Activated CD8-positive, alpha-beta memory T cell treated with anti-CD3 and anti-CD28 coated beads, Interleukin-2, amount 50 U/mL, for 1 hour (primary cell): ENCODE data around the gene RAD23A.

Experiments used
- DNase-seq: peaks from one replicate; pipeline ENCODE4 v3.0.0-alpha.2; 2020; ENCODE audit errors: extremely low read depth

Gene RAD23A

GRCh38 chr19:12984683-12985048 is 39.0 kb downstream of the RAD23A start:
- no peak for DNase-seq

- DNase-seq: no peak
Observed at GRCh38 chr19:12985049-12985776, 39.6 kb downstream of the RAD23A start.

- no peak for DNase-seq
Observed at GRCh38 chr19:12986726-12987125, 41.1 kb downstream of the RAD23A start.

GRCh38 chr19:12987190-12987589 is 41.5 kb downstream of the RAD23A start:
- no peak for DNase-seq

- no peak for DNase-seq
Observed at GRCh38 chr19:12987781-12988180, 42.1 kb downstream of the RAD23A start.

GRCh38 chr19:12990431-12990830 is 44.8 kb downstream of the RAD23A start:
- no peak for DNase-seq

GRCh38 chr19:12990853-12991252 is 45.2 kb downstream of the RAD23A start:
- no peak for DNase-seq

- no peak for DNase-seq
Observed at GRCh38 chr19:12991296-12991695, 45.6 kb downstream of the RAD23A start.

GRCh38 chr19:12992729-12993128 is 47.1 kb downstream of the RAD23A start:
- DNase-seq: no peak

- DNase-seq: no peak
Observed at GRCh38 chr19:12993562-12993961, 47.9 kb downstream of the RAD23A start.

- DNase-seq: no peak
Observed at GRCh38 chr19:12994701-12995595, 49.3 kb downstream of the RAD23A start, which contains the start of gene NFIX. Gene NFIX, plus strand, starts transcription at chr19:12995475. Its CDS starts 363 bp downstream, at chr19:12995838.

GRCh38 chr19:12995596-12996405 is 50.1 kb downstream of the RAD23A start:
- DNase-seq: no peak

- DNase-seq: no peak
Observed at GRCh38 chr19:12996406-12997094, 50.9 kb downstream of the RAD23A start.

GRCh38 chr19:12997179-12997966 is 51.7 kb downstream of the RAD23A start:
- DNase-seq: no peak

- no peak for DNase-seq
Observed at GRCh38 chr19:12997967-12998940, 52.6 kb downstream of the RAD23A start.

- no peak for DNase-seq
Observed at GRCh38 chr19:13001166-13001501, 55.5 kb downstream of the RAD23A start.

GRCh38 chr19:13001502-13002165 is 56.0 kb downstream of the RAD23A start:
- DNase-seq: no peak

- no peak for DNase-seq
Observed at GRCh38 chr19:13002166-13002898, 56.7 kb downstream of the RAD23A start.
